WI38 (cell line): ENCODE results near the gene DPYSL3.

Experiments
- H3K4me3 ChIP-seq: 2 replicates; pipeline ENCODE4 v1.5.1; 2011; ENCODE audit warnings: low read depth, mild to moderate bottlenecking, control low read depth, low read length
- CTCF ChIP-seq: IDR thresholded peaks from 2 replicates; pipeline ENCODE4 v1.5.1; 2012; ENCODE audit warnings: low read depth, mild to moderate bottlenecking, control low read depth, low read length

Gene DPYSL3

DNA sequence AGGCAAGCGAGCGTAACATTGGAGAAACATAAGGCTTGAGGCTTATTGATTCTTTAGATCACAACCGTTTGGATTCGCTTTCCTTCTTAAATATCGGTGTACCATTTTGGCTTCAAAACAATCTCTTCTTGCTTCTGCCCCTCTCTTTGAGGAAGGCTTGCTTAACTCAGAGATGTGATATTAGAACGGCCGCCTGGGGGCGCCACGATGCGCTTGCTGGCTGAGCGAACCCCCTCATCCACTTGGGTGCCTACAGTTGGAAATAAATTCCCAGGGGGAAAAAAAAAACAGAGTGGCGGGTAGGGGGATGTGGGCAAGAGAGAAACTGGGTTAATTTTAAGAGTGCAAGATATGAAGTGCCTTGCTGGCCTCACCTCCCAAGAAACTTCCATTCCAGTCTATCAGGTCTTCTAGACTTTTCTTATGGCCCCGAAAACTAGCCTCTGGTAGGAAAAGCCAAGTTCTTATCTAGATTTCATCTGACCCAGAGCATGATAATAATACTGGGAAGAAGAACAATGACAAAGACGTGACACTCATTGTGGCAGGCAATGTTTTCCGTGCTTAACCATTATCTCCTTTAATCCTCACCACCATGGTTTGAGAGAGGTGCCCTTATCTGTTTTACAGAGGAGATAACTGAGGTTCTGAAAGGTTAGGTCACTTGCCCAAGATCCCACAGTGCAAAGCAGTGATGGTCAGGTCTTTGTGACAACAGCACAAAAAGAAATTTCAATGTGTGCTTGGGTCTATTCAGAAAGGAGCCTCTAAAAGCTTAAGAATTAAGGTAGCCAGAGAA is 115.8 kb downstream of the DPYSL3 start:
- no peak for TF ChIP-seq CTCF
- no peak overlapping the region for H3K4me3 ChIP-seq

GRCh38 chr5:147391781-147392180 is 118.1 kb downstream of the DPYSL3 start:
- TF ChIP-seq CTCF: peak; percentile 65
- no peak overlapping the region for H3K4me3 ChIP-seq

- H3K4me3 ChIP-seq: no peak overlapping the region
- no peak for TF ChIP-seq CTCF
These were observed 119.1 kb downstream of the DPYSL3 start for GRCh38 chr5:147390654-147391225.

DNA sequence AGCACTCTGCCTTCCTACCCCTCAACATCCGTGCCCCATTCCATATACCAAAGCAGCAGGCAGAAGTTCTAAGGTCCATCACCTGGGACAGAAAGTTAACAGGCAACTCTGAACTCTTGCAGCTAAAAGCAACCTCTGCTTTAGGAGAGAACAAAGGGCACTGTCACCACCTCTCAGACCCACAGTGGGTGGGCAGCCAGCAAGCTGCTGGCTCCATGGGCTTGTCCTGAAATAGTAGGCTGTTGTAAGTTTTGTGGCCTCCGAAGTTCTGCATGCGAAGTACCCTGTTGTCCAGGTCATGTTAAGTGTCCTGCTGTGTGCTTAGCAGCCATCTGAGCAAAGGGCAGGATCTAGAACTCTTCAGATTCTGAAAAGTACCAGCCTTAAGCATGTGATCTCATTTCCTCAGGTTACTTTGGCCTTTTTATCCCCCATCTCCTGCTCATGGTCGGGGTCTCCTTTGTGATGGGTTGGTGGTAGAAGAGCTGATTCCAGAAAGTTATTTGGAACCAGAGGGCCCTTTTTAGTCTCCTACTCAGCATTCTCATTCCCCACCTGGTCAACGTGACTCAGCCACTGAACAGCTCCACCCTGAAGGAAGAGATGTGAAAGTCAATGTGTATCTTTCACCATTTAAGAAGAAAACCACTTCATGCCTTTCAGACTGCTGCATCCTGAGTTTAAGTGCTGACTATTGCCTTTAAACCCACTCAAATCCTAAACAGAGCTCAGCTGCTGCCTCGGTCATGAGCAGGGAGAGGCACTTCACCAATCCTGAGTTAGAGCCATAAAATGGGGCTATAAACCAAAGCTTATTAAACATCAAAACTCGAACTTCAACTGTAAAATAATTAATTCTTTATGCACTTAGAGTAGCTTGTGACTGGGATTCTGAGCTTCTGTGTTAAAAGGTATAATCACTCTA is 121.4 kb downstream of the DPYSL3 start:
- H3K4me3 ChIP-seq: no peak overlapping the region
- no peak for TF ChIP-seq CTCF

GRCh38 chr5:147387109-147387508 is 122.8 kb downstream of the DPYSL3 start:
- no peak for TF ChIP-seq CTCF
- no peak overlapping the region for H3K4me3 ChIP-seq

- TF ChIP-seq CTCF: no peak
- H3K4me3 ChIP-seq: no peak overlapping the region
These were observed 125.3 kb downstream of the DPYSL3 start for GRCh38 chr5:147384346-147385193.
